Spleen (tissue), 11 donors: Measurements from ENCODE around the gene ANKS4B. TPM values are rescaled to one million over a fixed set of nuclear protein-coding genes. Genes with fewer than 3 reads are reported as not detected.
A peak's percentile ranks its signal among the peaks of the same experiment; 100 is the strongest.
"Not testable (repeated sequence)": the region's sequence is repeated elsewhere in the genome, so short reads cannot be mapped to it uniquely, and the experiment has no call there.

Experiments
- DNase-seq: peaks from one replicate; pipeline ENCODE4 v3.0.0-alpha.2; 2020
- H3K27ac ChIP-seq, 8 donors: fragments of 200-600 bp; sonication (generic) in 7 of 8; 1 replicate in 4 of 8; 2 replicates in 4 of 8; pipeline versions ENCODE4 v1.5.0 to v1.8.0; 2016 to 2021; ENCODE audit warnings: inconsistent platforms in 4 of 8, mild to moderate bottlenecking in 4 of 8, moderate library complexity in 1 of 8
- H3K27me3 ChIP-seq, 7 donors: fragments of 200-600 bp; sonication (generic) in 6 of 7; replicated peaks in 1 of 7; 1 replicate in 4 of 7; 2 replicates in 3 of 7; pipeline versions ENCODE4 v1.5.0 to v1.8.0; 2016 to 2021; ENCODE audit warnings: inconsistent platforms in 3 of 7, mild to moderate bottlenecking in 1 of 7
- H3K36me3 ChIP-seq, 6 donors: fragments of 200-600 bp; sonication (generic) in 5 of 6; 1 replicate in 4 of 6; 2 replicates in 2 of 6; pipeline versions ENCODE4 v1.5.0 to v1.8.0; 2016 to 2021; ENCODE audit warnings: inconsistent platforms in 2 of 6
- H3K4me1 ChIP-seq, 6 donors: fragments of 200-600 bp; sonication (generic) in 5 of 6; 1 replicate in 3 of 6; 2 replicates in 3 of 6; pipeline versions ENCODE4 v1.5.0 to v1.8.0; 2016 to 2021; ENCODE audit warnings: inconsistent platforms in 3 of 6
- H3K4me3 ChIP-seq, 8 donors: fragments of 200-600 bp; sonication (generic) in 7 of 8; 1 replicate in 4 of 8; 2 replicates in 4 of 8; pipeline versions ENCODE4 v1.5.0 to v1.8.0; 2016 to 2021; ENCODE audit warnings: inconsistent platforms in 4 of 8, mild to moderate bottlenecking in 4 of 8, moderate library complexity in 2 of 8
- H3K9me3 ChIP-seq, 8 donors: fragments of 200-600 bp; sonication (generic) in 7 of 8; 1 replicate in 4 of 8; 2 replicates in 4 of 8; pipeline versions ENCODE4 v1.5.0 to v1.8.0; 2016 to 2021; ENCODE audit warnings: inconsistent platforms in 4 of 8
- POLR2A ChIP-seq, 3 donors: fragments of 450-650 bp; IDR thresholded peaks; one replicate each; pipeline ENCODE4 v1.5.1; 2017; ENCODE audit warnings: antibody characterized with exemption in 3 of 3, mild to moderate bottlenecking in 1 of 3
- POLR2AphosphoS5 ChIP-seq, 3 donors: sonication (generic); formaldehyde crosslinking; IDR thresholded peaks; one replicate each; pipeline ENCODE4 v1.5.1; 2017; ENCODE audit warnings: antibody characterized with exemption in 3 of 3
- WGBS, 5 donors: extraction: QIAGEN DNeasy Blood & Tissue Kit in 3 of 5; methylation state at CpG; one replicate each; pipeline versions ENCODE4 v1.1.5 to v1.1.7; 2013 to 2018; 5-methylcytosine and 5-hydroxymethylcytosine counted together
- intact Hi-C: fragments of 100-400 bp; cut with DNase I; formaldehyde crosslinking; loops from one replicate; pipeline ENCODE4 v1.15.0; 2023; ENCODE audit warnings: low total_unique reads
- polyA plus RNA-seq, 3 donors: library from polyadenylated mRNA; stranded (reverse); fragments of 200-250 nt; gene quantifications; one replicate each; pipeline ENCODE4 v1.2.1, GENCODE V29; 2013
- total RNA-seq, 7 donors: library from RNA; depleted of rRNA in 3 of 7; stranded (reverse); fragments of >200 nt in 3 of 7; fragmentation: NEBNext Ultra II Directional in 4 of 7; extraction: Animal tissue kit (Norgen Biotek cat#: 25700) in 4 of 7; gene quantifications; one replicate each; pipeline versions ENCODE4 v1.1.0 to v1.2.1, GENCODE V29; 2016 to 2021
- TF ChIP-seq, protein P1 (sequence below), 11 experiments: fragments of 200-600 bp in 7 of 11; fragments of 450-650 bp in 4 of 11; sonication (generic) in 4 of 11; IDR thresholded peaks in 8 of 11; conservative IDR thresholded peaks in 3 of 11; 1 replicate in 7 of 11; 2 replicates in 4 of 11; pipeline versions ENCODE4 v1.4.0 to v1.8.0; 2016 to 2021; ENCODE audit warnings: antibody characterized with exemption in 11 of 11, inconsistent platforms in 4 of 11, mild to moderate bottlenecking in 1 of 11
- donor health status: healthy with polysubstance abuse.
- donor health status: DM: no; HTN: no; CAD: no; lungs with moderate emphysema.
- donor health status: DM: no; HTN: no; CAD: no.
- donor health status: Bipolar disorder and iron deficiency.
- donor health status: healthy.
- donor health status: DM: no; HTN: no; CAD: no.
- donor health status: DM: yes; HTN: yes; CAD: no.

Gene ANKS4B
- total and polyA plus RNA-seq, 10 donors = 0.03 TPM; not detected in 9

DNA sequence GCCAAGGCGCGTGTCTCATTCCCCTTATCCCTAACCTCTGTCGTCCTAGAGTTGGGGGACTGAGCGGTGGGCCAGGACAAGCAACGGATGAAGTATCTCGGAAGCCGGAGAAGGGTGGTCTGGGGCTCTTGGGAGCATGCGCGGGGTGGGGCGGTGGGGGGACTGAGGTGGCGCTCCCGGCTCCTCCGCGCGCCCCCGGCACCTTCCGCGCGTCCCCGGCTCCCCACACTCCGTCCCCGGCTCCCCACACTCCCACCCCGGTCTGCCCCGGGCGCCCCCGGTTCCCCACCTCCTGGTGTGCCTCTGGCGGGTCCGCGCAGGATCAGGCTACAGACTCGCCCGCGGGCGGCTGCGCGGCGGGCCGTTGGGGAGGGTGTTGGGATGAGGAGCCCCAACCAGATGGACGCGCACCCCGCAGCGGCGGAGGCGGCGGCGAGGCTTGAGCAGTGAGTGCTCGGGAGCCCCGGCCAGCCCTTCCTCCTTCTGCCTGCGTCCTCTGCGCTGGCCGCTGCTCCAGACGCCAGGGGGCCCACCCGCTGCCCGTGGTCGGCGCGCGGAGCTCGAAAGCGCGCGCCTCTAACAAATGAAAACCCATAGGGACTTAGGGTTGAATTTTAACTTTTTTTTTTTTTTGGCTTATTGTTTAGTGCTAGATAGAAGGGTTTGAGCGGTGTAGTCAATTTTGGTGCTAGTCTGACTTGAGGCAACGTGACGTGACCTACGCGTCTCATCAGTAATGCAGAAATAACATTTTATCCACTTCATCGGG lies 50.2 kb downstream of the ANKS4B start:
- DNase-seq = peak; percentile 76
- intact Hi-C loops = no loop called here
- Histone ChIP-seq H3K36me3 (no peaks in the 10 kb centered on the region), H3K9me3 (peaks cover 0 to 7% (median under 1%) of the 10 kb centered on the region in 8 donors), H3K4me1 (peaks cover 4 to 13% (median 10%) of the 10 kb centered on the region in 6 donors), H3K27ac (no peak overlapping the region), H3K27me3 (peaks cover 0 to 78% (median 31%) of the 10 kb centered on the region in 7 donors), H3K4me3 (peak overlapping the region; percentile 6 to 62 (median 23))
- TF ChIP-seq, protein P1, sequence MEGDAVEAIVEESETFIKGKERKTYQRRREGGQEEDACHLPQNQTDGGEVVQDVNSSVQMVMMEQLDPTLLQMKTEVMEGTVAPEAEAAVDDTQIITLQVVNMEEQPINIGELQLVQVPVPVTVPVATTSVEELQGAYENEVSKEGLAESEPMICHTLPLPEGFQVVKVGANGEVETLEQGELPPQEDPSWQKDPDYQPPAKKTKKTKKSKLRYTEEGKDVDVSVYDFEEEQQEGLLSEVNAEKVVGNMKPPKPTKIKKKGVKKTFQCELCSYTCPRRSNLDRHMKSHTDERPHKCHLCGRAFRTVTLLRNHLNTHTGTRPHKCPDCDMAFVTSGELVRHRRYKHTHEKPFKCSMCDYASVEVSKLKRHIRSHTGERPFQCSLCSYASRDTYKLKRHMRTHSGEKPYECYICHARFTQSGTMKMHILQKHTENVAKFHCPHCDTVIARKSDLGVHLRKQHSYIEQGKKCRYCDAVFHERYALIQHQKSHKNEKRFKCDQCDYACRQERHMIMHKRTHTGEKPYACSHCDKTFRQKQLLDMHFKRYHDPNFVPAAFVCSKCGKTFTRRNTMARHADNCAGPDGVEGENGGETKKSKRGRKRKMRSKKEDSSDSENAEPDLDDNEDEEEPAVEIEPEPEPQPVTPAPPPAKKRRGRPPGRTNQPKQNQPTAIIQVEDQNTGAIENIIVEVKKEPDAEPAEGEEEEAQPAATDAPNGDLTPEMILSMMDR (IDR thresholded peaks at IDR 0.05 in 8 of 11, conservative IDR thresholded peaks at IDR 0.05 in 3 of 11) = peak in 7 of 11 experiments; percentile 13 to 58 (median 37)
- TF ChIP-seq POLR2AphosphoS5 (IDR thresholded peaks at IDR 0.05) (peak in 2 of 3 donors; percentile 10 to 40), POLR2A (IDR thresholded peaks at IDR 0.05) (no peak)
- WGBS, 5 donors = 3 to 4% (median 3%) methylated on average over 40 to 67 of the region's 67 CpGs

DNA sequence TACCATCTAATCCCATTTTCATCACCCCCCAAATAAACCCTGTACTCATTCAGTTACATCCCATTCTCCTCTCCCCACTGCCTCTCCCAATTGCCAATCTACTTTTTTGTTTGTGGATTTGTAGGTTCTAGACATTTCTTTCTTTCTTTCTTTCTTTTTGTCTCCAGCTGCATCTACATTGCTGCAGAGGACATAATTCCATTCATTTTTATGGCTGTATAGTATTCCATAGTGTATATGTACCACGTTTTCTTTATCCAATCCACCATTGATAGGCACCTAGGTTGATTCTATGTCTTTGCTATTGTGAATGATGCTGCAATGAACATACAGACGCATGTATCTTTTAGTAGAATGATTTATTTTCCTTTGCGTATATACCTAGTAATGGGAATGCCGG lies 50.9 kb downstream of the ANKS4B start:
- peaks cover 0 to 14% (median 5%) of the 10 kb centered on the region in 8 donors for H3K9me3 ChIP-seq
- H3K27me3 ChIP-seq = peaks cover 0 to 76% (median 30%) of the 10 kb centered on the region in 7 donors
- peaks cover 4 to 12% (median 10%) of the 10 kb centered on the region in 6 donors for H3K4me1 ChIP-seq
- H3K36me3 ChIP-seq = no peaks in the 10 kb centered on the region
- H3K27ac ChIP-seq = no peak overlapping the region
- DNase-seq = no peak
- peak overlapping the region in 1 of 8 donors; percentile 62 for H3K4me3 ChIP-seq
- intact Hi-C loops = no loop called here
- WGBS, 5 donors = 79 to 86% (median 82%) methylated on average over 4 of the region's 4 CpGs
- TF ChIP-seq, protein P1 (IDR thresholded peaks at IDR 0.05 in 8 of 11, conservative IDR thresholded peaks at IDR 0.05 in 3 of 11) = no peak
- TF ChIP-seq POLR2A (IDR thresholded peaks at IDR 0.05) (no peak), POLR2AphosphoS5 (IDR thresholded peaks at IDR 0.05) (no peak)

DNA sequence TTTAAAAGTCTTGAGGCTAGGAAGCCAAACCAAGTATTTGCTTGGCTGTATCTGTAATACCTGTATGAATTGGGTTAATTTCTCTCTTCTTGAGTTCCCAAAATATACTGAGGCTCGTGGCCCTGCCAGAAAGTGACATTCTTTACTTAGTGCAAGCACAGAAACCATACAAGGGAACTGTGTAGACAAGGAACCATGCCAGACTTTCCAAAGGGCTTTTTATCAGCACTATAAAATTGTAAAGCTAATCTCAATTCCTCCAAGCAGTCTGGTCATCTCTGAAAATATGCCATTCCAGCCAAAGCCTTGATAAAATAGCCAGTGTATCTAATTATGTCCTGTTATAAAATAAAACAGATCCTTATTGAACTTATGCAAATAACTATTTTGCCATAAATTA lies 51.8 kb downstream of the ANKS4B start:
- DNase-seq = no peak
- TF ChIP-seq, protein P1 (IDR thresholded peaks at IDR 0.05 in 8 of 11, conservative IDR thresholded peaks at IDR 0.05 in 3 of 11) = no peak
- no peak for TF ChIP-seq POLR2AphosphoS5 (IDR thresholded peaks at IDR 0.05)
- no peak for TF ChIP-seq POLR2A (IDR thresholded peaks at IDR 0.05)
- intact Hi-C loops = no loop called here
- Histone ChIP-seq H3K4me3 (no peak overlapping the region), H3K4me1 (peaks cover 4 to 12% (median 10%) of the 10 kb centered on the region in 6 donors), H3K27ac (no peak overlapping the region), H3K36me3 (no peaks in the 10 kb centered on the region), H3K27me3 (peaks cover 0 to 77% (median 30%) of the 10 kb centered on the region in 7 donors), H3K9me3 (peaks cover 0 to 23% (median 11%) of the 10 kb centered on the region in 8 donors)
- 29 to 56% (median 45%) methylated on average over 1 of the region's 1 CpG for WGBS, 5 donors

DNA sequence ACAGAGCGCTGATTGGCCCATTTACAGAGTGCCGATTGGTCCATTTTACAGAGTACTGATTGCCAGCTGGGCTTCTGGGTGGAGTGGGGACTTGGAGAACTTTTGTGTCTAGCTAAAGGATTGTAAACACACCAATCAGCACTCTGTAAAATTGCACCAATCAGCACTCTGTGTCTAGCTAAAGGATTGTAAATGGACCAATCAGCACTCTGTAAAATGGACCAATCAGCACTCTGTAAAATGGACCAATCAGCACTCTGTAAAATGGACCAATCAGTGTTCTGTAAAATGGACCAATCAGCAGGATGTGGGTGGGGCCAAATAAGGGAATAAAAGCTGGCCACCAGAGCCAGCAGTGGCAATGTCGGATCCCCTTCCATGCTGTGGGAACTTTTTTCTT lies 56.3 kb downstream of the ANKS4B start:
- peaks cover 0 to 18% (median 10%) of the 10 kb centered on the region in 8 donors for H3K9me3 ChIP-seq
- H3K36me3 ChIP-seq, DNase-seq, intact Hi-C loops, H3K4me1 ChIP-seq, H3K27ac ChIP-seq, H3K4me3 ChIP-seq: not testable (repeated sequence)
- peaks cover 0 to 66% (median 18%) of the 10 kb centered on the region in 7 donors for H3K27me3 ChIP-seq
- WGBS, 5 donors = 91 to 99% (median 96%) methylated on average over 3 of the region's 3 CpGs
